GM12874 (cell line): ENCODE measurements around the gene TNIP2.

Experiments used
- CTCF ChIP-seq: IDR thresholded peaks from 2 replicates; pipeline ENCODE4 v1.5.1; 2011; ENCODE audit warnings: low read depth, mild to moderate bottlenecking, control low read depth, low read length, moderate library complexity; ENCODE audit not compliant: insufficient read depth

TNIP2 gene

DNA sequence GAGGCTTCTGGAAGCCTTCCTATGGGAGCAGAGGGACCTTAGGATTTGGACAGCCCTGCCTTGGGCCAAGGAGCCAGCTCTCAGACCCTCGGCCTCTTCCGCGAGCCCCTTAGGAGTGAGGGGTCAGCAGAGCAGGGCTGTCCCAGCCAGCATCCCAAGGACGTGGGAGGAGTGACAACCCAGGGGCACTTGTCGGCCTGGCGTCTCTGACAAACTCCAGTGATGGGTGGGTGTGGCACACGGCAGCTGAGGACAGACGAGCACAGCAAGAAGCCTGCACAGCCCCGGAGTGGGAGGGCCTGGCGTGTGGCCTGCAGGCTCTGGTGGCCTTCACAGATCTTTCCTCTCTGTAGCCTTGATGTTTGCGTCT is 11.6 kb upstream of the TNIP2 start:
- no peak for TF ChIP-seq CTCF

GRCh38 chr4:2767046-2767704 is 11.0 kb upstream of the TNIP2 start:
- TF ChIP-seq CTCF, result no peak

GRCh38 chr4:2765832-2766526 is 9.8 kb upstream of the TNIP2 start:
- no peak for TF ChIP-seq CTCF

DNA sequence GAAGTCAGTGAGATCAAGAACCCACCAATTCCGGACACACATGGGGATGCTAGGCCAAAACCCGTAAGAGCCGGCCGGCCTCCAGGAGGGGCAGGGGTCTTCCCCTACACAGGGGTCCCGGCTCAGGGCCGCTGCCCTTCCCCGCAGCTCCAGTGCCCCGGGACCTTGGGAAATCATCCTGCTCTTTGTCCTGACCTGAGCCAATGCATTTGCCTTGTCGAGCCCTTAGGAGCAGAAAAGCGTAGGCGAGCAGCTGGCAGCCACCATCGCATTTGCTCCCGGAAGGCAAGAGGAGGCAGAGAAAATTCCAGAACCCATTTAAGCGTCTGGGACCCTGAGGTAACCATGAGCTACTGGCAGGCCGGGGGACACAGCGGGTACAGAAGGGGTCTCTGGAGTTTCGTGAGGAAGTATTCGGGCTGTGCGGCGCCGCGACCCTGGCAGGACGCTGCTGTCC is 7.4 kb upstream of the TNIP2 start:
- no peak for TF ChIP-seq CTCF

GRCh38 chr4:2762048-2762447 is 5.9 kb upstream of the TNIP2 start:
- TF ChIP-seq CTCF, result no peak

DNA sequence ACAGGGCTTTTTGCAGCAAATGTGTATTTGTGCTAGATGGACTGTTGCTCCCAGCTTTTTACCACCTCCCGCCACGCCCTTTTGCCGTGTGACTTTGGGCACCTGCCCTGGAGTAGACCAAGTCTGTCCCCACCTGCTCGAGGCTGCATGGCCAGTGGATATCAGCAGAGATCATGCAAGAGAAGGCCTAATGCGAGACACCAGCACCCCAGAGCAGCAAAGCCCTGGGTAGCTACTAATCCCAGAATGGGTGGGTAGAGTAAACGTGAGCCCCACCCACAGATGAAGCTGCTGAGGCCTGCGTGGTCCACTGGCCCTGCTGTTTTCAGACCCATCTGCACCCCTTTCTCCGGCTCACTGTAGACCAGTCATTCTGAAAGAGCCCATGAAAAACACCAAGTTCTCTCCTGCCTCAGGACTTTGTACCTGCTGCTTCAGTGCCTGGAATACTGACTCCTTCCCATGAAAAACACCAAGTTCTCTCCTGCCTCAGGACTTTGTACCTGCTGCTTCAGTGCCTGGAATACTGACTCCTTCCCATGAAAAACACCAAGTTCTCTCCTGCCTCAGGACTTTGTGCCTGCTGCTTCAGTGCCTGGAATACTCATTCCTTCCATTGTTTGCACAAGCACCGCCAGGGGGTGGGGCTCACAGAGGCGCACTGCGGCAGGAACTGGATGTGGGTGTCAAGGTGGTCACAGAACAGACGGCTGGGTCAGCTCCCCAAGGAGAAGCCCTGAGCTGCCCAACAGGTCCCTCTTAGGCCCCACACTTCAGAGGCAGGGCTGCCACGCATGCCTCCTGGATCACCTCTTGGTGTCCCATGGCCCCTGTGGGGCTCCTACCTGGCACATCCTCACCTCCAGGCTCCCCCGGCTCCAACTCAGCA is 5.1 kb upstream of the TNIP2 start:
- no peak for TF ChIP-seq CTCF

GRCh38 chr4:2757426-2757825 is 1.3 kb upstream of the TNIP2 start:
- TF ChIP-seq CTCF, result no peak
